Activated T-cell treated with anti-CD3 and anti-CD28 coated beads, Interleukin-2, amount 50 U/mL, for 72 hours (primary cell): Measurements from ENCODE around the gene EZH1. TPM values are rescaled to one million over a fixed set of nuclear protein-coding genes. Genes with fewer than 3 reads are reported as not detected.
A peak's percentile ranks its signal among the peaks of the same experiment; 100 is the strongest.

Experiments
- ATAC-seq, 2 donors: fragments of 150-1000 bp; cut with Tn5 transposase; replicated peaks in 1 of 2; 2 replicates each; pipeline ENCODE4 v1.10.0; 2021; ENCODE audit warnings: moderate library complexity in 2 of 2, mild to moderate bottlenecking in 1 of 2
- DNase-seq, 2 donors: peaks; one replicate each; pipeline ENCODE4 v3.0.0; 2021 to 2022; ENCODE audit warnings: mixed read lengths in 1 of 2
- H3K27ac Mint-ChIP-seq: one replicate; pipeline ENCODE4 v1.8.0; 2022; ENCODE audit warnings: mild to moderate bottlenecking, moderate library complexity, mixed read lengths
- H3K27me3 Mint-ChIP-seq: one replicate; pipeline ENCODE4 v1.8.0; 2022; ENCODE audit warnings: low read depth, mixed read lengths
- H3K36me3 Mint-ChIP-seq, 2 donors: one replicate each; pipeline ENCODE4 v1.8.0; 2022; ENCODE audit warnings: mixed read lengths in 2 of 2, mild to moderate bottlenecking in 1 of 2; ENCODE audit not compliant: insufficient read depth in 2 of 2
- H3K4me1 Mint-ChIP-seq: one replicate; pipeline ENCODE4 v1.8.0; 2022; ENCODE audit warnings: low read depth, mixed read lengths
- H3K4me3 Mint-ChIP-seq, 2 donors: one replicate each; pipeline ENCODE4 v1.8.0; 2022; ENCODE audit warnings: mild to moderate bottlenecking in 2 of 2, mixed read lengths in 2 of 2, moderate library complexity in 2 of 2
- H3K9me3 Mint-ChIP-seq, 2 donors: one replicate each; pipeline ENCODE4 v1.8.0; 2022; ENCODE audit warnings: mixed read lengths in 2 of 2
- total RNA-seq, 2 donors: library from RNA; stranded (reverse); gene quantifications; one replicate each; pipeline ENCODE4 v1.2.3, GENCODE V29; 2022

Gene EZH1
- total RNA-seq, 2 donors from 2014 or later, result 40.9 to 45.9 TPM

GRCh38 chr17:42725143-42725542, 19.7 kb downstream of the EZH1 start:
- DNase-seq (no peak), ATAC-seq (no peak)
- Mint-ChIP-seq H3K27me3 (no peaks in the 10 kb centered on the region), H3K9me3 (no peaks in the 10 kb centered on the region), H3K27ac (no peak overlapping the region), H3K4me3 (no peak overlapping the region), H3K36me3 (peaks cover 5 to 23% of the 10 kb centered on the region in 2 donors), H3K4me1 (no peaks in the 10 kb centered on the region)

- DNase-seq, result no peak
- Mint-ChIP-seq H3K9me3 (no peaks in the 10 kb centered on the region), H3K27ac (no peak overlapping the region), H3K4me3 (no peak overlapping the region), H3K27me3 (no peaks in the 10 kb centered on the region), H3K36me3 (peaks cover 6 to 27% of the 10 kb centered on the region in 2 donors), H3K4me1 (no peaks in the 10 kb centered on the region)
- ATAC-seq, result no peak
Measured at GRCh38 chr17:42723636-42724035, 21.2 kb downstream of the EZH1 start.

GRCh38 chr17:42720996-42721583, 23.8 kb downstream of the EZH1 start:
- peaks cover 10 to 37% of the 10 kb centered on the region in 2 donors for H3K36me3 Mint-ChIP-seq
- ATAC-seq (peak; percentile 50 to 62), DNase-seq (peak in 1 of 2 donors; percentile 32)
- H3K4me3 Mint-ChIP-seq, result no peak overlapping the region
- H3K27ac Mint-ChIP-seq, result no peak overlapping the region
- H3K9me3 Mint-ChIP-seq, result no peaks in the 10 kb centered on the region
- no peaks in the 10 kb centered on the region for H3K27me3 Mint-ChIP-seq
- H3K4me1 Mint-ChIP-seq, result no peaks in the 10 kb centered on the region

- DNase-seq, result no peak
- Mint-ChIP-seq H3K9me3 (no peaks in the 10 kb centered on the region), H3K36me3 (peaks cover 28 to 47% of the 10 kb centered on the region in 2 donors), H3K27me3 (peaks cover 7% of the 10 kb centered on the region), H3K27ac (no peak overlapping the region), H3K4me3 (no peak overlapping the region), H3K4me1 (peaks cover 33% of the 10 kb centered on the region)
- no peak for ATAC-seq
Measured at GRCh38 chr17:42709561-42709960, 35.3 kb downstream of the EZH1 start.

GRCh38 chr17:42708588-42708987, 36.3 kb downstream of the EZH1 start:
- H3K27ac Mint-ChIP-seq, result no peak overlapping the region
- peaks cover 7% of the 10 kb centered on the region for H3K27me3 Mint-ChIP-seq
- ATAC-seq, result no peak
- no peak overlapping the region for H3K4me3 Mint-ChIP-seq
- DNase-seq, result no peak
- peaks cover 42% of the 10 kb centered on the region for H3K4me1 Mint-ChIP-seq
- H3K9me3 Mint-ChIP-seq, result no peaks in the 10 kb centered on the region
- H3K36me3 Mint-ChIP-seq, result peaks cover 30 to 56% of the 10 kb centered on the region in 2 donors

- H3K9me3 Mint-ChIP-seq, result no peaks in the 10 kb centered on the region
- no peak overlapping the region for H3K4me3 Mint-ChIP-seq
- no peak overlapping the region for H3K27ac Mint-ChIP-seq
- H3K4me1 Mint-ChIP-seq, result peaks cover 42% of the 10 kb centered on the region
- H3K36me3 Mint-ChIP-seq, result peaks cover 28 to 62% of the 10 kb centered on the region in 2 donors
- peak; percentile 39 to 58 for ATAC-seq
- peak; percentile 73 to 82 for DNase-seq
- H3K27me3 Mint-ChIP-seq, result peaks cover 17% of the 10 kb centered on the region
Measured at GRCh38 chr17:42706732-42707131, 38.1 kb downstream of the EZH1 start.

- no peaks in the 10 kb centered on the region for H3K9me3 Mint-ChIP-seq
- peak overlapping the region; percentile 7 to 42 for H3K4me3 Mint-ChIP-seq
- DNase-seq (peak; percentile 68 to 80), ATAC-seq (peak; percentile 91 to 95)
- peaks cover 22 to 55% of the 10 kb centered on the region in 2 donors for H3K36me3 Mint-ChIP-seq
- H3K4me1 Mint-ChIP-seq, result peaks cover 42% of the 10 kb centered on the region
- no peak overlapping the region for H3K27ac Mint-ChIP-seq
- H3K27me3 Mint-ChIP-seq, result peaks cover 22% of the 10 kb centered on the region
Measured at GRCh38 chr17:42704837-42705494, 39.9 kb downstream of the EZH1 start.

- Mint-ChIP-seq H3K27ac (no peak overlapping the region), H3K27me3 (peaks cover 22% of the 10 kb centered on the region), H3K36me3 (peaks cover 21 to 52% of the 10 kb centered on the region in 2 donors), H3K9me3 (no peaks in the 10 kb centered on the region), H3K4me3 (peak overlapping the region; percentile 7 to 42), H3K4me1 (peaks cover 42% of the 10 kb centered on the region)
- no peak for ATAC-seq
- no peak for DNase-seq
Measured at GRCh38 chr17:42704490-42704836, 40.4 kb downstream of the EZH1 start.

GRCh38 chr17:42702446-42702845, 42.4 kb downstream of the EZH1 start:
- Mint-ChIP-seq H3K4me3 (no peak overlapping the region), H3K9me3 (no peaks in the 10 kb centered on the region), H3K27me3 (peaks cover 15% of the 10 kb centered on the region), H3K36me3 (peaks cover 12 to 36% of the 10 kb centered on the region in 2 donors), H3K27ac (no peak overlapping the region), H3K4me1 (peaks cover 34% of the 10 kb centered on the region)
- ATAC-seq (no peak), DNase-seq (no peak)

- Mint-ChIP-seq H3K4me3 (no peak overlapping the region), H3K9me3 (no peaks in the 10 kb centered on the region), H3K36me3 (peaks cover 9 to 32% of the 10 kb centered on the region in 2 donors), H3K27ac (no peak overlapping the region), H3K27me3 (peaks cover 15% of the 10 kb centered on the region), H3K4me1 (peaks cover 18% of the 10 kb centered on the region)
- ATAC-seq, result no peak
- DNase-seq, result no peak
Measured at GRCh38 chr17:42700586-42701289, 44.1 kb downstream of the EZH1 start.

GRCh38 chr17:42699415-42699740, 45.5 kb downstream of the EZH1 start:
- DNase-seq (no peak), ATAC-seq (no peak)
- Mint-ChIP-seq H3K27ac (no peak overlapping the region), H3K4me1 (peaks cover 7% of the 10 kb centered on the region), H3K36me3 (peaks cover 4 to 26% of the 10 kb centered on the region in 2 donors), H3K9me3 (no peaks in the 10 kb centered on the region), H3K4me3 (no peak overlapping the region), H3K27me3 (peaks cover 15% of the 10 kb centered on the region)

- no peak overlapping the region for H3K4me3 Mint-ChIP-seq
- DNase-seq (no peak), ATAC-seq (no peak)
- H3K36me3 Mint-ChIP-seq, result peaks cover 3 to 21% of the 10 kb centered on the region in 2 donors
- H3K27me3 Mint-ChIP-seq, result peaks cover 15% of the 10 kb centered on the region
- H3K27ac Mint-ChIP-seq, result no peak overlapping the region
- H3K9me3 Mint-ChIP-seq, result no peaks in the 10 kb centered on the region
- H3K4me1 Mint-ChIP-seq, result peaks cover 2% of the 10 kb centered on the region
Measured at GRCh38 chr17:42698736-42699414, 46.0 kb downstream of the EZH1 start.
